H1 (cell line): ENCODE data around the gene ZSCAN25.

Source experiments
- ASH2L ChIP-seq: fragments of 200-600, 300-600 bp; sonication (generic); IDR thresholded peaks from one replicate; pipeline ENCODE4 v1.7.1; 2017; ENCODE audit warnings: low read length
- CBX8 ChIP-seq: fragments of 300-800, 300-1000 bp; sonication (generic); IDR thresholded peaks from 2 replicates; pipeline ENCODE4 v1.7.1; 2016; ENCODE audit warnings: low read depth, low read length, borderline replicate concordance
- CTCF ChIP-seq, 3 experiments: IDR thresholded peaks; 1 replicate in 2 of 3; 2 replicates in 1 of 3; pipeline versions ENCODE4 v1.5.1 to v1.6.1; 2011; ENCODE audit warnings: low read length in 3 of 3, mild to moderate bottlenecking in 3 of 3, inconsistent platforms in 2 of 3, low read depth in 1 of 3, moderate library complexity in 1 of 3; ENCODE audit not compliant: insufficient read depth in 1 of 3; ENCODE audit errors: control extremely low read depth in 1 of 3
- EZH2 ChIP-seq: fragments of 200-600 bp; sonication (generic); IDR thresholded peaks from 2 replicates; pipeline ENCODE4 v1.7.1; 2012; ENCODE audit warnings: low read depth, mild to moderate bottlenecking, moderate library complexity, low read length, inconsistent platforms; ENCODE audit not compliant: severe bottlenecking
- HDAC2 ChIP-seq, 2 experiments: fragments of 300-600 bp in 1 of 2; sonication (generic) in 1 of 2; IDR thresholded peaks; 2 replicates each; pipeline ENCODE4 v1.6.1; 2011 to 2012; ENCODE audit warnings: low read depth in 2 of 2, low read length in 2 of 2, mild to moderate bottlenecking in 2 of 2, moderate library complexity in 2 of 2, borderline replicate concordance in 1 of 2, inconsistent platforms in 1 of 2
- POLR2A ChIP-seq, 2 experiments: IDR thresholded peaks; 1 replicate in 1 of 2; 2 replicates in 1 of 2; pipeline ENCODE4 v1.6.1; 2011; ENCODE audit warnings: low read depth in 2 of 2, low read length in 2 of 2, mild to moderate bottlenecking in 2 of 2; ENCODE audit errors: control extremely low read depth in 1 of 2
- POLR2AphosphoS5 ChIP-seq: IDR thresholded peaks from 2 replicates; pipeline ENCODE4 v1.6.1; 2011; ENCODE audit warnings: low read depth, low read length
- RAD21 ChIP-seq, 2 experiments: IDR thresholded peaks in 1 of 2; conservative IDR thresholded peaks in 1 of 2; 2 replicates each; pipeline ENCODE4 v1.6.1; 2011; ENCODE audit warnings: low read depth in 2 of 2, low read length in 2 of 2, improper control_type of control experiment in 1 of 2, inconsistent platforms in 1 of 2, mild to moderate bottlenecking in 1 of 2, moderate library complexity in 1 of 2
- TAF1 ChIP-seq: IDR thresholded peaks from 2 replicates; pipeline ENCODE4 v1.6.1; 2011; ENCODE audit warnings: mild to moderate bottlenecking, low read depth, low read length

DNA sequence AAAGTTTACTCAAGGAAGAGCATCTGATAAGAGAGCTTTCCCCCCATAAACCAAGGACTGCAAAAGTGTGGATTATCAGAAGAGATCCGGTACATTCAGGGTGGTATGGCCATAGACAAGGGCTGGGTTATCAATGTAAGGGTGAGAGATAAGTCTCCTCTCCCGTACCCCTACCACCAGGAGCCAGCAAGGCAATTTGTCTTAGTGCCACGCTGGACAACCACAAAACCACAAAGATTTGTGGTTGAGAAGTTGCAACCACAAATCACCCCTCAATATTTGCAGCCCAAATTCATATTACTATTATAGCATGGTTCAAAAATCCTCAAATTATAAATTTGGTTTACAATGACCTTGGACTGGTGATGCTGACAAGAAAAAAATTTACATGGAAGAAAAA is 2.3 kb upstream of the ZSCAN25 start:
- TF ChIP-seq CTCF (IDR thresholded peaks at IDR 0.05; ENCODE audit: control extremely low read depth in 1 of 3, insufficient read depth in 1 of 3, low read depth in 1 of 3, low read length in 3 of 3) = no peak
- no peak for TF ChIP-seq POLR2A (IDR thresholded peaks at IDR 0.05; ENCODE audit: control extremely low read depth in 1 of 2, low read depth in 2 of 2, low read length in 2 of 2)
- TF ChIP-seq EZH2 = no peak
- no peak for TF ChIP-seq CBX8
- no peak for TF ChIP-seq POLR2AphosphoS5
- TF ChIP-seq HDAC2 (IDR thresholded peaks at IDR 0.05; ENCODE audit: borderline replicate concordance in 1 of 2, low read depth in 2 of 2, low read length in 2 of 2) = no peak
- TF ChIP-seq ASH2L = no peak
- no peak for TF ChIP-seq TAF1
- TF ChIP-seq RAD21 (IDR thresholded peaks at IDR 0.05 in 1 of 2, conservative IDR thresholded peaks at IDR 0.05 in 1 of 2; ENCODE audit: low read depth in 2 of 2, low read length in 2 of 2) = no peak
